Aorta (tissue), 5 donors: ENCODE measurements around the gene MAP2K2. TPM values are rescaled to one million over a fixed set of nuclear protein-coding genes. Genes with fewer than 3 reads are reported as not detected.
A peak's percentile ranks its signal among the peaks of the same experiment; 100 is the strongest.

Source experiments
- ATAC-seq: fragments of 200-7000 bp; cut with Tn5 transposase; one replicate; pipeline ENCODE4 v1.9.1; 2022; ENCODE audit warnings: moderate library complexity; ENCODE audit not compliant: low FRiP score
- DNase-seq, 2 donors: peaks; one replicate each; pipeline ENCODE4 v3.0.0-alpha.2; 2020
- H3K27ac ChIP-seq, 2 donors: one replicate each; pipeline ENCODE4 v1.5.1; 2013; ENCODE audit warnings: low read length in 2 of 2, mild to moderate bottlenecking in 2 of 2, moderate library complexity in 2 of 2, control low read depth in 1 of 2, inconsistent platforms in 1 of 2, low read depth in 1 of 2
- H3K27me3 ChIP-seq, 2 donors: one replicate each; pipeline ENCODE4 v1.6.1; 2013; ENCODE audit warnings: control low read depth in 1 of 2, low read length in 1 of 2, mild to moderate bottlenecking in 1 of 2, moderate library complexity in 1 of 2; ENCODE audit not compliant: insufficient read depth in 2 of 2, control insufficient read depth in 1 of 2
- H3K36me3 ChIP-seq, 2 donors: one replicate each; pipeline ENCODE4 v1.6.1; 2013; ENCODE audit warnings: control low read depth in 1 of 2, low read length in 1 of 2, mild to moderate bottlenecking in 1 of 2; ENCODE audit not compliant: insufficient read depth in 2 of 2, control insufficient read depth in 1 of 2
- H3K4me1 ChIP-seq, 2 donors: one replicate each; pipeline ENCODE4 v1.6.1; 2013; ENCODE audit warnings: low read length in 2 of 2, control low read depth in 1 of 2, mild to moderate bottlenecking in 1 of 2, moderate library complexity in 1 of 2; ENCODE audit not compliant: insufficient read depth in 2 of 2, control insufficient read depth in 1 of 2
- H3K4me3 ChIP-seq, 2 donors: one replicate each; pipeline ENCODE4 v1.5.1; 2013; ENCODE audit warnings: low read length in 2 of 2, control low read depth in 1 of 2, mild to moderate bottlenecking in 1 of 2
- H3K9me3 ChIP-seq: one replicate; pipeline ENCODE4 v1.6.1; 2013; ENCODE audit warnings: mild to moderate bottlenecking, low read length; ENCODE audit not compliant: control insufficient read depth
- WGBS, 2 donors: extraction: QIAGEN DNeasy Blood & Tissue Kit; methylation state at CpG; one replicate each; pipeline ENCODE4 v1.1.7; 2013; 5-methylcytosine and 5-hydroxymethylcytosine counted together
- intact Hi-C, 2 donors: fragments of 100-400 bp; cut with DNase I; formaldehyde crosslinking; loops; one replicate each; pipeline versions ENCODE4 v1.14.2 to v1.15.0; 2022
- polyA plus RNA-seq, 2 donors: library from polyadenylated mRNA; stranded (reverse); fragments of 200-250 nt; gene quantifications; one replicate each; pipeline ENCODE4 v1.2.3, GENCODE V29; 2013
- total RNA-seq, 2 donors: library from RNA; stranded (reverse); fragmentation: NEBNext Ultra II Directional; extraction: Animal tissue kit (Norgen Biotek cat#: 25700); gene quantifications; one replicate each; pipeline ENCODE4 v1.2.1, GENCODE V29; 2021
- donor health status: healthy with polysubstance abuse.
- donor health status: Bipolar disorder and iron deficiency.
- donor health status: DM: no; HTN: no; CAD: no.
- donor health status: DM: no; HTN: no; CAD: no.
- donor health status: DM: yes; HTN: yes; CAD: no.

MAP2K2 gene
- total and polyA plus RNA-seq, 4 donors, result 80.8 to 230 (median 90.1) TPM

GRCh38 chr19:4046946-4047683 lies 76.8 kb downstream of the MAP2K2 start:
- WGBS, 2 donors, result 79 to 82% methylated on average over 33 of the region's 33 CpGs
- H3K36me3 ChIP-seq, result peaks cover 0 to 2% of the 10 kb centered on the region in 2 donors
- intact Hi-C loops, result no loop called here

DNA sequence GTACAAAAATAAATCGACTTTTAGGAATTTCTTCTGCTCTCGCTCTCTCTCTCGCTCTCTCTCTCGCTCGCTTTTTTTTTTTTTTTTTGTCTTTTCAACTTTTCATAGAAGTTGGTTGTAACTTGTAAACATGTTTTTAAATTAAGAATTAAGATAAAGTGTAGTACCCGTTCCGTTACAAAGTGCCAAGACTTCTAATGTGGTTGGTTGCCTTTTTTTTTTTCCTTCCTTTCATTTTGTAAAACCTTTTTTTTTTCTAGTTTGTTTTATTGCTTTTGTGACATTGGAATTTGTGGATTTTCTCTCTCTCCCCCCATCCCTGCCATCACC lies 77.6 kb downstream of the MAP2K2 start:
- H3K36me3 ChIP-seq, result peaks cover 0 to 2% of the 10 kb centered on the region in 2 donors
- no peak for DNase-seq
- WGBS, 2 donors, result 68 to 70% methylated on average over 7 of the region's 7 CpGs
- H3K4me1 ChIP-seq, result no peaks in the 10 kb centered on the region
- intact Hi-C loops, result no loop called here
- no peaks in the 10 kb centered on the region for H3K27me3 ChIP-seq
- no peak overlapping the region for H3K27ac ChIP-seq
- no peak overlapping the region for H3K4me3 ChIP-seq
- no peak for ATAC-seq
- no peaks in the 10 kb centered on the region for H3K9me3 ChIP-seq

More at GRCh38 chr19:4046946-4047683, 76.8 kb downstream of the MAP2K2 start:
- no peak for ATAC-seq
- no peaks in the 10 kb centered on the region for H3K27me3 ChIP-seq
- H3K4me3 ChIP-seq, result no peak overlapping the region
- DNase-seq, result no peak
- no peaks in the 10 kb centered on the region for H3K4me1 ChIP-seq
- no peak overlapping the region for H3K27ac ChIP-seq
- no peaks in the 10 kb centered on the region for H3K9me3 ChIP-seq

DNA sequence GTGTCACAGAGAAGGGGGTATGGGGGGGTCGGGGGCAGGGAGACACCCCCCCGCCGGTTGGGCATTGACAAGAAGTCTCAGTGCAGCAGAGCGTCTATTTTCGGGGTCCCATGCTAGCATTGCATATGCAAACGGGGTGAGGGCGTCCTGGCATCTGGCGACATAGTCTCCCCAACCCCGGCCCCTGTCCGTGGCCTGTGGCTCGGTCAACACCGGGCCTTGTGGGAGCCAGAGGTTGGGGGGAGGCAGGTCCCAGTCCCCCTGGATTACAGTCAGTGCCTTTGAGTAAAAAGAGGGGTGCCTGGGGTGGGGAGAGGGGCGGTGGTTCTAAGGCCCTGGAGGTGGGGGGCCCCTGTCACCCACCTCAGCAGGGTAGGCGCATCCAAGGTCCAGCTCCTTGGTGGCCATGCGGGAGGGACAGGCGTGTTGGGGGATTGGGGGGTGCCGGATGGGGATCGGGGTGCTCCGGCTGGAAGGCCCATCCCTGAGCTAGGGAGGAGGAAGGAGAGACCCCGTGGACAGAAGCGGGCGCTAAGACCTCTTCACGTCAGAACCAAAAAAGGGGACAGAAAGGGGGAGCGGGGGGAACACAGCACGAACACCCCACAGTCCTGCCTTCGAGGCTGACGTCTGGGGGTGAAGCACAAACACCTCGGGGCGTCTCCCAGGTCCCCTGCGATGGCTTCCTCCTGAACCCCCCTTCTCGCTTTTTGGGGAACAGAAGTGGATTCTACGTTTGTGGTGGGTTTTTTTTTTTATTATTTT lies 78.1 kb downstream of the MAP2K2 start:
- Histone ChIP-seq H3K27ac (no peak overlapping the region), H3K9me3 (no peaks in the 10 kb centered on the region), H3K4me3 (no peak overlapping the region), H3K4me1 (no peaks in the 10 kb centered on the region), H3K36me3 (peaks cover 0 to 2% of the 10 kb centered on the region in 2 donors), H3K27me3 (no peaks in the 10 kb centered on the region)
- ATAC-seq (no peak), DNase-seq (no peak)
- intact Hi-C loops, result no loop called here
- WGBS, 2 donors, result 83 to 87% methylated on average over 32 of the region's 32 CpGs

DNA sequence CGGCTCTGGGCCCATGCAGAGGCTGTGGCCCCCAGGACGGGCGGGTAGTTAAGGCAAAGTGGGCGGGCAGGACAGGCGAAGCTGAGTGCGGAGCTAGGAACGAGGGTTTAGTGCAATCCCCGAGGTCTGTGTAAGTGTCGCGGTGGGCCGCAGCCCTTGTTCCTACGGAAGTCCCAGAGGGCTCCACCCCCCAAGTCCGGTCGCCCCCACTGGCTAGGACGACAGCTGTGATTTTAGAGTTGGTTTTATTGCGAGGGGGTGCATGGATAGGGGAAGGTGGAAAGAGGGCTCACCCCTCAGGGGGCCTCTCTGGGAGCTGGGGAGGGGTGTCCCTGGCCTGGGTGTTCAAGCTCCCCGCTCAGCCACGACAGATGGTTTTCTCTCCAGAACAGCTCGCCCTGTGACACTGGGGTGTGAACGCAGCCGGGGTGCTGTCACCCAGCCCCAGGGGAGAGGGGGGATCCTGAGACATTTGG lies 78.9 kb downstream of the MAP2K2 start:
- no peaks in the 10 kb centered on the region for H3K9me3 ChIP-seq
- H3K4me1 ChIP-seq, result no peaks in the 10 kb centered on the region
- intact Hi-C loops, result no loop called here
- H3K27me3 ChIP-seq, result no peaks in the 10 kb centered on the region
- H3K27ac ChIP-seq, result no peak overlapping the region
- peaks cover 0 to 2% of the 10 kb centered on the region in 2 donors for H3K36me3 ChIP-seq
- H3K4me3 ChIP-seq, result no peak overlapping the region
- WGBS, 2 donors, result 64 to 70% methylated on average over 21 of the region's 21 CpGs
- DNase-seq (no peak), ATAC-seq (no peak)

DNA sequence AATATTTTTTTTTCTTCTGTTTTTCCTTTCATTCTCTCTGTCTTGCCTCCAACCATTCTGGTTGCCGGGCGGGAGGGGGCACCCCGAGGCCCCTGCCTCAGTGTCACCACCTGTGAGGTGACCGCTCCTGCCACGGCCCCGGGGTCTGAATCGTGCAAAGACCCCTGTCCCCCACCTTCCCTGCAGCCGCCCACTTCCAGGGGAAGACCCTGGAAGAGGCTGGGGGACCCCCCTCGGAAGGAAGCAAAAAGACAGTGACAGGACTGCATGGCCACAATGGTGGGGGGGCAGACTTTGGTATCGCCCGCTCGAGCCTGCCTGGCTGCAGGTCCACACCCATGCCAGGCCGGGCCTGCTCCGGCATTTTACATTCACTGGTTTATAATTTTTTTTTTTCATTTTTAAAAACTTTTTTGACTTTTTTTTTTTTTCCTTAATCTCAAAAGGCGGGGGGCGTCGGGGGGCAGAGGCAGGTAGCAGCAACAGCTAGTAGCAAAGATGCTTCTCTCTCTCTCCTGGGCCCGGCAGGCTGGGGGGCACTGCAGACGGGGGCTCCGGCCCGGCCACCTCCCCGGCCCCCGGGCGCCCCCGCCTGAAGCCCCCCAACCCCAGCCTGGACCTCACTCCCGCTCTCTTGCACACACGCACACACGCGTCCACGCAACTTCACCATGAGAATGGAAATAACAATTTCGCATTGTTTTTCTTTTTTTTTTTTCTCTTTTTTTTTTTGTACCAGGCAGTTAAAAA lies 79.8 kb downstream of the MAP2K2 start:
- H3K4me1 ChIP-seq, result no peaks in the 10 kb centered on the region
- DNase-seq (no peak), ATAC-seq (no peak)
- no peaks in the 10 kb centered on the region for H3K9me3 ChIP-seq
- no peak overlapping the region for H3K27ac ChIP-seq
- peaks cover 0 to 2% of the 10 kb centered on the region in 2 donors for H3K36me3 ChIP-seq
- 78 to 81% methylated on average over 31 of the region's 31 CpGs for WGBS, 2 donors
- no peaks in the 10 kb centered on the region for H3K27me3 ChIP-seq
- no peak overlapping the region for H3K4me3 ChIP-seq
- intact Hi-C loops, result no loop called here

DNA sequence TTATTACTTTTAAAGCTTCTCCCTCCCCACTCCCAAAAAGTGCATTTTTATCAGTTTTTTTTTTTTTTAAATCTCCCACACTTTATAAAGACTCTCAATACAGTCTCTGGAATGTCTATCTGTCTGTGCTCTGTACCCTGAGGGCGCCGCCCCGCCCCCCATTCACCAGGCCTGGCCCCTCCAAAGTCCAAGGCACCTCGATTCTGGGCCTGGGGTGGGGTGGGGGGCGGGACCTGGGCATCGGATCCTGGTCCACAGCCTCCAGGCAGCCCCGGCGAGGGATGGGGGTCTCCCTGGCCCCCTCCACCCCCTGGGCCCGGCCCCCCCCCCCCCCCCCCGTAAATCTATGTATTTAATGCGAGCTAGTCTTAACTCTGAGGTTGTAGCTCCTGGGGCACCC lies 80.5 kb downstream of the MAP2K2 start:
- Histone ChIP-seq H3K4me3 (no peak overlapping the region), H3K4me1 (no peaks in the 10 kb centered on the region), H3K27ac (no peak overlapping the region), H3K36me3 (peaks cover 0 to 2% of the 10 kb centered on the region in 2 donors), H3K27me3 (no peaks in the 10 kb centered on the region), H3K9me3 (no peaks in the 10 kb centered on the region)
- intact Hi-C loops, result no loop called here
- no peak for DNase-seq
- WGBS, 2 donors, result 65 to 75% methylated on average over 11 of the region's 11 CpGs
- no peak for ATAC-seq

GRCh38 chr19:4042731-4043082 lies 81.2 kb downstream of the MAP2K2 start:
- no peak overlapping the region for H3K4me3 ChIP-seq
- H3K9me3 ChIP-seq, result no peaks in the 10 kb centered on the region
- ATAC-seq, result peak; percentile 27
- H3K27me3 ChIP-seq, result no peaks in the 10 kb centered on the region
- no peaks in the 10 kb centered on the region for H3K4me1 ChIP-seq
- no peak overlapping the region for H3K27ac ChIP-seq
- H3K36me3 ChIP-seq, result no peaks in the 10 kb centered on the region
- no peak for DNase-seq
- intact Hi-C loops, result no loop called here
- 71 to 77% methylated on average over 14 of the region's 14 CpGs for WGBS, 2 donors

- H3K36me3 ChIP-seq, result peaks cover 0 to 4% of the 10 kb centered on the region in 2 donors
- 87 to 89% methylated on average over 13 to 14 of the region's 14 CpGs for WGBS, 2 donors
- no peaks in the 10 kb centered on the region for H3K4me1 ChIP-seq
- H3K27ac ChIP-seq, result no peak overlapping the region
- H3K27me3 ChIP-seq, result no peaks in the 10 kb centered on the region
- no peaks in the 10 kb centered on the region for H3K9me3 ChIP-seq
- H3K4me3 ChIP-seq, result no peak overlapping the region
- intact Hi-C loops, result no loop called here
- DNase-seq, result no peak
- no peak for ATAC-seq
Observed at GRCh38 chr19:4042064-4042730, 81.7 kb downstream of the MAP2K2 start.
